GM12875 (cell line): Measurements from ENCODE around the gene HERC2.

ENCODE experiments used
- H3K4me3 ChIP-seq: one replicate; pipeline ENCODE4 v1.5.1; 2011; ENCODE audit warnings: low read depth, low read length, control low read depth
- CTCF ChIP-seq: IDR thresholded peaks from 2 replicates; pipeline ENCODE4 v1.5.1; 2011; ENCODE audit warnings: low read depth, mild to moderate bottlenecking, control low read depth, inconsistent platforms, low read length, moderate library complexity, borderline replicate concordance; ENCODE audit not compliant: insufficient read depth

HERC2 gene

GRCh38 chr15:28132524-28133275 is 189.3 kb downstream of the HERC2 start:
- TF ChIP-seq CTCF: no peak
- no peak overlapping the region for H3K4me3 ChIP-seq

- TF ChIP-seq CTCF: no peak
- H3K4me3 ChIP-seq: no peak overlapping the region
Measured at GRCh38 chr15:28131946-28132345, 190.0 kb downstream of the HERC2 start.

- H3K4me3 ChIP-seq: no peak overlapping the region
- TF ChIP-seq CTCF: no peak
Measured at GRCh38 chr15:28131400-28131799, 190.6 kb downstream of the HERC2 start.

GRCh38 chr15:28130651-28131050 is 191.3 kb downstream of the HERC2 start:
- no peak overlapping the region for H3K4me3 ChIP-seq
- no peak for TF ChIP-seq CTCF

- H3K4me3 ChIP-seq: no peak overlapping the region
- TF ChIP-seq CTCF: no peak
Measured at GRCh38 chr15:28129231-28129848, 192.6 kb downstream of the HERC2 start.

GRCh38 chr15:28128031-28128430 is 193.9 kb downstream of the HERC2 start:
- H3K4me3 ChIP-seq: no peak overlapping the region
- no peak for TF ChIP-seq CTCF

GRCh38 chr15:28127036-28127435 is 194.9 kb downstream of the HERC2 start:
- no peak for TF ChIP-seq CTCF

More at GRCh38 chr15:28127036-28127435, 194.9 kb downstream of the HERC2 start:
- H3K4me3 ChIP-seq: no peak overlapping the region
